D721Med (cell line): ENCODE measurements around the gene ACVR1.

Source experiments
- DNase-seq: peaks from one replicate; pipeline ENCODE4 v3.0.0; 2011; ENCODE audit warnings: low spot score; ENCODE audit not compliant: insufficient read length
- FAIRE-seq: peaks from 2 replicates; lab custom pipeline; 2011; peaks lifted over from hg19 to GRCh38; lab: Jason Lieb, UNC
- CTCF ChIP-seq: IDR thresholded peaks from 2 replicates; pipeline ENCODE4 v1.5.1; 2012; ENCODE audit warnings: mild to moderate bottlenecking, control low read depth; ENCODE audit not compliant: insufficient read depth; ENCODE audit errors: missing control alignments

ACVR1 gene

DNA sequence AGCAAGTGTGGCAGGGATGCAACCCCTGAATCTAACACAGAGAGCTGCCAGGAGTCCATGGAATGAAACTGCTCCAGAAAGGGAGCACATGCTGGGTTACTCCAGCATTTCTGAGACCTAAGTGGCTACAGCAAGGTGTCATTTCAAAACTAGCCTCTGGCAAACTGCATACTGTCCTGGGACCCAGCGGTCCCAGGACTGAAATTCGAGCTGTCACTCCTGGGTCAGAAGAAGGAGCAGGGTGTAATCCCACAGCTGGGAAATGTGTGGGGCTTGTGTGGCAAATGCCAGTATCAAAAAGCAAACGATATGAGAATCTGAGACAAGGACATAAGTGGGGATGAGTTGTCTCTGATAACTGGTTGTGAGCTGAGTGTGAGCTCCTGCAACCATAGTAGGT, 177.1 kb downstream of the ACVR1 start:
- DNase-seq: no peak
- FAIRE-seq: no peak

DNA sequence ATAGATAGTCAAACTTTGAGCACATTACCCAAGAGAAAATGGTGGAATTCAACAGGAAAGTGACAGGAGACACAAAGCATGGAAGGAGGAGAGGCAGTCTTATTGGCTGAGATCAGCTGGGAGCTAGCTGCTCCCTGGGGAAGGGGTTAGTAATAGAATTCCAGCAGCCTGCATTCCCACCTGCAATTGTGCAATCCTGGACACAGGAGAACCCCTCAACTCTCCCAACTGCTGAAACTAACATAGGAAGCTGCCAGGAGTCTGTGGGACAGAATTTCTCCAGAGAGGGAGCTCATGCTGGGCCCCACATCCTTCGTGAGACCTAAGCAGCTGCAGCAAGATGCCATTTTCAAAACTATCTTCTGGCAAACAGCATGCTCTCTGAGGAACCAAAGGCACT, 177.7 kb downstream of the ACVR1 start:
- FAIRE-seq (no peak), DNase-seq (no peak)
- no peak for TF ChIP-seq CTCF

More for the DNA sequence above, 177.1 kb downstream of the ACVR1 start:
- no peak for TF ChIP-seq CTCF

GRCh38 chr2:157696036-157696435, 180.1 kb downstream of the ACVR1 start:
- no peak for TF ChIP-seq CTCF
- no peak for FAIRE-seq
- DNase-seq: no peak

DNA sequence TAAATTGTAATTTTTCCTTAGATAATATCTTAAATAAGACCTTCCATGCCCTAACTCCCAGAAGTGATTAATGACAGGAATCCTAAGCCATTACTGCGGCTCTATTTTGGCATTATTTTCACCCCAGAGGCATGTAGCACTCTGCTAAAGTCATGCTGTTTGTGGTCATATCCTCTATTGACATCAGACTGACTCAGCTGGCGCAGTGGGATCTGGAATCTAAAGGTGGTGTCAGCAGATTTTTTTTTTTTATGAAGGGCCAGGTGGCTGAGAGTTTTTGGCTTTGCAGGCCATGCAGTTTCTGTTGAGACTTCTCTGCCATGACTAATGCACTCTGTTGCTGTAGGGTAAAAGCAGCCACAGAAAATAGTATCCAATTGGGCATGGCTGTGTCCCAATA, 183.4 kb downstream of the ACVR1 start:
- no peak for TF ChIP-seq CTCF
- DNase-seq (no peak), FAIRE-seq (no peak)

DNA sequence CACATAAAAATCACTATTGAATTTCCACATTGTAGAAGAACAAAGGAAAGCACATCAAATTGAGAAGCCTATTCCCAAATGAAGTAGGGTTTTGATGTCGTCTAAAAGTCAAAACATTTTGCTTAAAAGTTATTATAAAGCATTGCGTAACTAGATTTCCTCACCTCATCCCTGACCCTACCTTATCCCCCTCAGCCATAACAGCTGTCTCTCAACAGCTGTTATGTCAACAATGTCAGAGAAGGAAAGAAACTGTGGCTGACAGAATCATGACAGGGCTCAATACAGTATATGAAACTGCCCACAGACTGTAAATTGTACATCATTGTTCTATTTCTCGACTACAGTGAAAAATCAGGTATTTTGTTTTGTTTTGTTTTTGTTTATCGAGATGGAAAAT, 184.4 kb downstream of the ACVR1 start:
- TF ChIP-seq CTCF: no peak
- DNase-seq (no peak), FAIRE-seq (no peak)

DNA sequence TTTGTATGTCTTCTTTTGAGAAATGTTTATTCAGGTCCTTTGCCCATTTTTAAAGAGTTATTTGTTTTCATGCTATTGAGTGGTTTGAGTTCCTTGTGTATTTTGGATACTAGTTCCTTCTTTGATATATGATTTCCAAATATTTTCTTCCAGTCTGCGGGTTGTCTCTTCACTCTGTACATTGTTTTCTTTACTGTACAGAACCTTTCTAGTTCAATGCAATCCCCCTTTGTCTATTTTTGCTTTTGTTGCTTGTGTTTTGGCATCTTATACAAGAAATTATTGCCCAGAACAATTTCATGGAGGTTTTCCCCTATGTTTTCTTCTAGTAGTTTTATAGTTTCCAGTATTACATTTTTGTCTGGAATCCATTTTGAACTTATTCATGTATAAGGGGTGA, 185.0 kb downstream of the ACVR1 start:
- no peak for TF ChIP-seq CTCF
- no peak for FAIRE-seq
- no peak for DNase-seq
